DMS114 treated with DMSO at 0.1 percent for 48 hours (cell line): Measurements from ENCODE around the gene MORN3.
A peak's percentile ranks its signal among the peaks of the same experiment; 100 is the strongest.
"Not testable (repeated sequence)": the region's sequence is repeated elsewhere in the genome, so short reads cannot be mapped to it uniquely, and the experiment has no call there.

Source experiments
- DNase-seq: peaks from one replicate; lab custom pipeline; 2025; ENCODE audit not compliant: unreplicated experiment; lab: John Stamatoyannopoulos, UW

Gene MORN3

GRCh38 chr12:121648458-121649028 lies 20.9 kb downstream of the MORN3 start:
- no peak for DNase-seq

- no peak for DNase-seq
Observed at GRCh38 chr12:121641343-121641630, 28.2 kb downstream of the MORN3 start.

GRCh38 chr12:121638298-121639202 lies 30.9 kb downstream of the MORN3 start:
- no peak for DNase-seq

- no peak for DNase-seq
Observed at GRCh38 chr12:121637231-121637914, 32.1 kb downstream of the MORN3 start.

GRCh38 chr12:121634836-121635235 lies 34.6 kb downstream of the MORN3 start:
- DNase-seq = no peak

- not testable (repeated sequence) for DNase-seq
Observed at GRCh38 chr12:121633833-121634196, 35.6 kb downstream of the MORN3 start.

GRCh38 chr12:121632069-121632970 lies 37.1 kb downstream of the MORN3 start:
- no peak for DNase-seq

- DNase-seq = no peak
Observed at GRCh38 chr12:121630791-121631355, 38.6 kb downstream of the MORN3 start.

- no peak for DNase-seq
Observed at GRCh38 chr12:121628536-121628935, 40.9 kb downstream of the MORN3 start.

GRCh38 chr12:121628037-121628436 lies 41.4 kb downstream of the MORN3 start:
- DNase-seq = no peak

GRCh38 chr12:121626853-121627640 lies 42.4 kb downstream of the MORN3 start:
- peak; percentile 31 for DNase-seq

- DNase-seq = peak; percentile 84
Observed at GRCh38 chr12:121626087-121626852, 43.2 kb downstream of the MORN3 start, which contains the start of gene ORAI1. TSS of gene ORAI1 (plus strand) at chr12:121626530.

- no peak for DNase-seq
Observed at GRCh38 chr12:121620333-121620891, 49.0 kb downstream of the MORN3 start.

- DNase-seq = no peak
Observed at GRCh38 chr12:121618659-121619233, 50.7 kb downstream of the MORN3 start.

- no peak for DNase-seq
Observed at GRCh38 chr12:121614872-121615467, 54.5 kb downstream of the MORN3 start.

- no peak for DNase-seq
Observed at GRCh38 chr12:121613462-121613861, 56.0 kb downstream of the MORN3 start.

GRCh38 chr12:121611306-121611705 lies 58.1 kb downstream of the MORN3 start:
- no peak for DNase-seq
